ENCODE measurements around the gene IRAK2. TPM values are rescaled to one million over a fixed set of nuclear protein-coding genes. Genes with fewer than 3 reads are reported as not detected.

Gene IRAK2
- total and polyA plus RNA-seq, 2 donors (not counting 3 experiments of a cell fraction or from before 2014, with no cell fraction given) = 7.9 to 10.0 TPM

DNA sequence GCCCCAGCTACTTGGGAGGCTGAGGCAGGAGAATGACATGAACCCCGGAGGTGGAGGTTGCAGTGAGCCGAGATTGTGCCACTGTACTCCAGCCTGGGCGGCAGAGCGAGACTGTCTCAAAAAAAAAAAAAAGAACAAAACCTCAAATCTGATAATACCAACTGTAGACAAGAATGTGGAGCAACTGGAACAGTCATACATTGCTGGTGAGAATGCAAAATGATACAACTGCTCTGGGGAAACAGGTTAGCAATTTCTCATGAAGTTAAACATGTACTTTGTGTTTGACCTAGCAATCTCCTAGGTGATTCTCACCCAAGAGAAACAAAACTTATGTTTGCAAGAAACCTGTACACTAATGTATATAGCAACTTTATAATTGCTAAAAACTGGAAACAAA, 27.5 kb upstream of the IRAK2 start:
- CTCF ChIA-PET = interaction anchor here (1.1 kb wide), 1 partner anchor 12 kb away, joined by 3 read pairs; no protein-coding TSS in a partner anchor
- dilution Hi-C loops (cut with MboI; ENCODE audit: extremely low pct_ligation_motif_present, low sequenced_read_pairs) = no loop called here
- no peaks in the 10 kb centered on the region for H3K9me1 ChIP-seq (replicated peaks; ENCODE audit: control insufficient read depth, extremely low read depth, insufficient read depth, low read length)

More for the DNA sequence above, 27.5 kb upstream of the IRAK2 start:
- H3K27me3 ChIP-seq (ENCODE audit: control insufficient read depth in 2 of 2, insufficient read depth in 2 of 2, low read length in 2 of 2) = no peaks in the 10 kb centered on the region
- H3K9ac ChIP-seq (replicated peaks; ENCODE audit: extremely low read depth, insufficient read depth, low read length) = no peak overlapping the region
- no peak overlapping the region for H3K4me2 ChIP-seq (ENCODE audit: insufficient read depth, low read length)
- DNase-seq (ENCODE audit: low read depth, low spot score) (no peak), FAIRE-seq (no peak)
- no peaks in the 10 kb centered on the region for H4K20me1 ChIP-seq (replicated peaks; ENCODE audit: control insufficient read depth, extremely low read depth, insufficient read depth, low read length)
- POLR2A ChIA-PET = no interaction called here
- peaks cover 3% of the 10 kb centered on the region for H3K79me2 ChIP-seq (ENCODE audit: control insufficient read depth, insufficient read depth, low read length)
- intact Hi-C loops (cut with micrococcal nuclease) = no loop called here
- H3K27ac ChIP-seq (ENCODE audit: insufficient read depth, low read depth, low read length) = no peak overlapping the region
- H3K4me3 ChIP-seq (replicated peaks in 1 of 3; ENCODE audit: insufficient read depth in 1 of 3, low read depth in 1 of 3, low read length in 3 of 3) = no peak overlapping the region
- no TSS peak for BruUV-seq (replicated peaks)
- no peak overlapping the region for H2AFZ ChIP-seq (ENCODE audit: low read depth, low read length)
- H3K9me3 ChIP-seq (replicated peaks; ENCODE audit: control insufficient read depth, insufficient read depth, low read length) = no peaks in the 10 kb centered on the region
- TF ChIP-seq FOS (IDR thresholded peaks at IDR 0.05; ENCODE audit: borderline replicate concordance, insufficient read depth, low read length) (no peak), POLR2A (IDR thresholded peaks at IDR 0.05; ENCODE audit: low read depth, low read length) (no peak), GATA2 (IDR thresholded peaks at IDR 0.05; ENCODE audit: insufficient read depth, insufficient read length, low read depth, low read length) (no peak), JUN (IDR thresholded peaks at IDR 0.05; ENCODE audit: borderline replicate concordance, insufficient read depth, insufficient read length, low read depth) (no peak), POLR2AphosphoS5 (IDR thresholded peaks at IDR 0.05; ENCODE audit: insufficient read depth, low read depth, low read length) (no peak), MYC (IDR thresholded peaks at IDR 0.05; ENCODE audit: low read depth, low read length) (no peak), EZH2 (IDR thresholded peaks at IDR 0.05; ENCODE audit: borderline replicate concordance, low read depth, low read length, severe bottlenecking) (no peak)
- TF ChIP-seq, protein P1, sequence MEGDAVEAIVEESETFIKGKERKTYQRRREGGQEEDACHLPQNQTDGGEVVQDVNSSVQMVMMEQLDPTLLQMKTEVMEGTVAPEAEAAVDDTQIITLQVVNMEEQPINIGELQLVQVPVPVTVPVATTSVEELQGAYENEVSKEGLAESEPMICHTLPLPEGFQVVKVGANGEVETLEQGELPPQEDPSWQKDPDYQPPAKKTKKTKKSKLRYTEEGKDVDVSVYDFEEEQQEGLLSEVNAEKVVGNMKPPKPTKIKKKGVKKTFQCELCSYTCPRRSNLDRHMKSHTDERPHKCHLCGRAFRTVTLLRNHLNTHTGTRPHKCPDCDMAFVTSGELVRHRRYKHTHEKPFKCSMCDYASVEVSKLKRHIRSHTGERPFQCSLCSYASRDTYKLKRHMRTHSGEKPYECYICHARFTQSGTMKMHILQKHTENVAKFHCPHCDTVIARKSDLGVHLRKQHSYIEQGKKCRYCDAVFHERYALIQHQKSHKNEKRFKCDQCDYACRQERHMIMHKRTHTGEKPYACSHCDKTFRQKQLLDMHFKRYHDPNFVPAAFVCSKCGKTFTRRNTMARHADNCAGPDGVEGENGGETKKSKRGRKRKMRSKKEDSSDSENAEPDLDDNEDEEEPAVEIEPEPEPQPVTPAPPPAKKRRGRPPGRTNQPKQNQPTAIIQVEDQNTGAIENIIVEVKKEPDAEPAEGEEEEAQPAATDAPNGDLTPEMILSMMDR (IDR thresholded peaks at IDR 0.05; ENCODE audit: extremely low read depth in 1 of 2, insufficient read depth in 1 of 2, low read depth in 1 of 2, low read length in 2 of 2) = no peak
- TF ChIP-seq, protein P2, sequence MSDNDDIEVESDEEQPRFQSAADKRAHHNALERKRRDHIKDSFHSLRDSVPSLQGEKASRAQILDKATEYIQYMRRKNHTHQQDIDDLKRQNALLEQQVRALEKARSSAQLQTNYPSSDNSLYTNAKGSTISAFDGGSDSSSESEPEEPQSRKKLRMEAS (IDR thresholded peaks at IDR 0.05; ENCODE audit: insufficient read depth, insufficient read length) = no peak
- no peaks in the 10 kb centered on the region for H3K36me3 ChIP-seq (ENCODE audit: control insufficient read depth in 2 of 2, extremely low read depth in 1 of 2, insufficient read depth in 2 of 2, low read length in 2 of 2)
- H3K4me1 ChIP-seq (ENCODE audit: control insufficient read depth, extremely low read depth, insufficient read depth, low read length) = no peaks in the 10 kb centered on the region
